Activated CD8-positive, alpha-beta memory T cell treated with anti-CD3 and anti-CD28 coated beads, Interleukin-2, amount 50 U/mL, for 4 hours (primary cell): ENCODE results near the gene TMEM179.

Source experiments
- DNase-seq: peaks from one replicate; pipeline ENCODE4 v3.0.0-alpha.2; 2020

Gene TMEM179

DNA sequence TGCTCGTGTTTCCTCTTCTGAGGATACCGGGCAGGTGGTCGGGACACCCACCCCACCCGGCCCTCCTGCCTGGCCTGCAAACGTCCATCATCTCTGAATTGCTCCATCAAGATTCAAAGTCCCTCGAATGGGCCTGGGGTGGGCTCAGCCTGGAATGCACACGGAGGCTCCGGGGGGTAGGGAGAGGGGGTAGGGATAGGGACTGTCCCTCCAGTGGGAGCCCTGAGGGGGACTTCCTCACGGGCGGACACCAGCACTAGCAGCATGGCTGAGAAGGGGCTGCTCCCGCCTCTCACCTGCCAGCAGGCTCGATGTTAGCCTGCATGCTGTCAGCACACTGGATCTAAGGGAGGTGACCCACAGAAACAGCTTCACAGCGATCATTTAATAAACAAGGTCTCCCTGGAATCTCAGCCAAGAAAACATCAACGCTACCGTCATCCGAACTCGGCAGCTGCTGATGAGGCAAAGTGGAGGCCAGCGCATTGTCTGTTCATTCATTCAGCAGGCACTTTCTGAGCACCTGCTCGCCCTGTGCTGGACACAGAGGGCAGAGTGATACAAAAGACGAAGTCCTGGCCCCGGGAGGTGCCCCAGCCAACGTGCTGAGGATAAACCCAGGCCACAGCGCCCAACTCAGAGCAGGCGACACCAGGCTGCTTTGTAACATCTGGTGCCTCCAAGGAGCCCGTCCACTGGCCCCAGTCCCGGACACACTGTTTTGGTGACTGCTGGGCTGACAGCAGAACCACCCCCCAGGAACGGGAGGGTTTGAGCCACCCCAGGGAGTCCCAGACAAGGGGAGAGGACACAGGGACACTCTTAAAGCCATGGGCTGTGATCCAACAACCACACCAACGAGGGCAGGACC, 6.3 kb downstream of the TMEM179 start:
- DNase-seq: peak; percentile 8

- DNase-seq: peak; percentile 6
Measured at GRCh38 chr14:104597576-104597975, 7.0 kb downstream of the TMEM179 start.

GRCh38 chr14:104596927-104597351, 7.6 kb downstream of the TMEM179 start:
- peak; percentile 9 for DNase-seq

- DNase-seq: no peak
Measured at GRCh38 chr14:104596451-104596918, 8.1 kb downstream of the TMEM179 start.

DNA sequence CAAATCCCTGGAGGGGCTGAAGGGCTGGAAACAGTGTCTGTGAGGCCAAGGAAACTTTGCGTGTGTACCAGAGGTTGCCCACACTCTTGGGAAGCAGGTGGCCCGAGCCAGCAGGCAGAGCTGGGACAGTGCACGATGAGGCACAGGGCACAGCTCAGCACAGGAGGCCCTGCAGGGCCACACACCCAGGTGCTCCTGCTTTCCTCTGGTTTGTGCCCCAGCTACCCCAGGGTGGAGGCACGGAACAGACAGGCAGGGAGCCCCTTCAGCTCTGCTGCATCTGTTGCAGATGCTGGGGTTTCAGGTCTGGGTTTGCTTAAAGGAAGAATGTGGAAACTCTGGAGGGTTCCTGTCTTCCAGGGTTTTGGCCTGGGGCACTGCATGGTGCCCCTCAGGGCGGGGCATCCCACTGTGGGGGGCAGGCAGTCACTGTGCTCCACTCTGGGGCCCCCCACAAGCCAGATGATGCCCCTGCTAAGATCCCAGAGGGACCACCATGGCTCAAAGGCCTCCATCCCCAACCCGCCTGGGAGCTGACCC, 8.6 kb downstream of the TMEM179 start:
- DNase-seq: no peak

- DNase-seq: no peak
Measured at GRCh38 chr14:104595116-104595675, 9.4 kb downstream of the TMEM179 start.

GRCh38 chr14:104594310-104595046, 10.1 kb downstream of the TMEM179 start:
- no peak for DNase-seq

DNA sequence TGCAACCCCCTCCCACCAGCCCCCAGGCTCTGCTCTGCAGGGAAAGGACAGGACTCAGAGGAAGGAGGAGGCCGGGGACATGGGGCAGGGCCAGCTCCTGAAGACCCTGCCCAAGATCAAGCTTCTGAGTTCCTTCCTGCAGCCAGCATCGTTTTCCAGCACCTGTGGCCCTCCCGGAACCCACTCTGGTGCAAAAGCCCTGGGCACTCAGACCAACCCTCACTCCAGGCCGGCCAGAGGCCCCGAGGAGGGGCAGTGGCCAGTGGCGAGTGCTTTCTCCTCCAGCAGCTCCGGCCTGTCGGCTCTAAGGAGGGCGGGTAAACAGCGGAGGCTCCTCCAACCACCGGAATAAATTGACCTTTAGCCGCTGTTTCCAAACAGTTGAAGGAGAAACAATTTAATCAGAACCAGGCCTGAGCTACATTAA, 10.8 kb downstream of the TMEM179 start:
- no peak for DNase-seq

- DNase-seq: no peak
Measured at GRCh38 chr14:104593241-104593701, 11.3 kb downstream of the TMEM179 start.

DNA sequence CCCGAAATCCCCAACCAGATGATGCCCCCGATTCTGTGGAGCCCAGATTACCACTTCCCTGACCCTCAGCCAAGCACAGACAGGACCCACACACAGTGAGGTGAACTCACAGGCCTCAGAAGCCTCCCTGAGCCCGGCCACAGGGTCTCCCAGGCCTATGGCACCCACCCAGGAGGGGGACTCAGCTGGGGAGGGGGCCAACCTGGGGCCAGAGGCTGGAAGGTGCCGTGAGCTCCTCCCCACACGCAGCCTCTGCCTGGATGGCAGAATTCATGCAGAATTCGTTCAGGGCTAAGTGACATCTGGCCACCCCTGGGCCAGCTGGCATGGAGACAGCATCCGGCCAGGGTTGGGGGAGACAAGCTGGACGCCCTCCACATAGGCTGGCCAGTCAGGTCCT, 11.8 kb downstream of the TMEM179 start:
- no peak for DNase-seq

DNA sequence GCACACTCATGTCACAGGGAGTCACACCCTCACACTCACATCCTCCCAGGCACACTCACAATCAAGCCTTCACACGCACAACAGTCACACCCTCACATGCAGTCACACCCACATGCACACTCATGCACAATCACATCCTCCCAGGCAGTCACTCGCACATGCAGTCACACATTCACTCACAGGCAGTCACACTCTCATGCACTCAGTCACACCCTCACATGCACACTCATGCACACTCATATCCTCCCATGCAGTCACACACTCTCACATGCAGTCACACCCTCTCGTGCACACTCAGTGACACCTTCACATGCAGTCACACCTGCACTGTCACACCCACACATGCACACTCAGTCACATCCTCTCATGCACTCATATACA, 12.3 kb downstream of the TMEM179 start:
- DNase-seq: no peak

- DNase-seq: no peak
Measured at GRCh38 chr14:104591506-104592291, 12.9 kb downstream of the TMEM179 start.

- DNase-seq: no peak
Measured at GRCh38 chr14:104591031-104591430, 13.5 kb downstream of the TMEM179 start.

DNA sequence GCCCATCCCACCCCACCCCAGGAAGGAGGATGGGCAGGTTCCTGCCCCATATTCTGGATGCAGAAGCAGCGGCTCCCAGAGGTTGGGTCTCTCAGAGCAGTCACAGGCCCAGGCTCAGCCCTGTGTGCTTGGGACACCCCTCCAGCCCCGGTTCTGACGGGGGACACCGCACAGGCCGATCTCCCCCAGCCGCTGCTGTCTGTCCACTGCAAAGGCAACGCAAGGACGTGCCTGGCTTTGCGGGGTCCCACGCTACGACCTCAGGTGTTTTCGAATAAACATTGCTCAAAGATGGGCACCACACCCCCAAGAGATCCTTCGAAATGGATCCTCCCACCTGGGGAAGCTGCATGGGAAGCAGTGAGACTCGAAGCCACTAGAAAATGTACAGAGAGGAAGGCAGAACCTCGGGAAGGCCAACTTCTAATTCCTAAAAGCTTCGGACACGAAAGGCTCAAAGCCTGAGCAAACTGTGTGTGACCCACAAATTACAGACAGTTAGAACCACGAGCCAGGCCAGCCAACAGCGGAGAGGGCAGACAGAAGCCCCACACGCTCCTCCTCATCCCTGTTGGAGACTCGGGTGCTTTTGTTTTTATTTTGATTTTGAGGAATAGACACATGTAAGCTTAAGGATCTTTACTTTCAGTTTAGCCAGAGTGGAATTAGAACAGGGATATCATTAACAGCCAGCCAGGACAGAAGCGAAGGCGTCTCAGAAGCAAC, 14.2 kb downstream of the TMEM179 start:
- DNase-seq: no peak

DNA sequence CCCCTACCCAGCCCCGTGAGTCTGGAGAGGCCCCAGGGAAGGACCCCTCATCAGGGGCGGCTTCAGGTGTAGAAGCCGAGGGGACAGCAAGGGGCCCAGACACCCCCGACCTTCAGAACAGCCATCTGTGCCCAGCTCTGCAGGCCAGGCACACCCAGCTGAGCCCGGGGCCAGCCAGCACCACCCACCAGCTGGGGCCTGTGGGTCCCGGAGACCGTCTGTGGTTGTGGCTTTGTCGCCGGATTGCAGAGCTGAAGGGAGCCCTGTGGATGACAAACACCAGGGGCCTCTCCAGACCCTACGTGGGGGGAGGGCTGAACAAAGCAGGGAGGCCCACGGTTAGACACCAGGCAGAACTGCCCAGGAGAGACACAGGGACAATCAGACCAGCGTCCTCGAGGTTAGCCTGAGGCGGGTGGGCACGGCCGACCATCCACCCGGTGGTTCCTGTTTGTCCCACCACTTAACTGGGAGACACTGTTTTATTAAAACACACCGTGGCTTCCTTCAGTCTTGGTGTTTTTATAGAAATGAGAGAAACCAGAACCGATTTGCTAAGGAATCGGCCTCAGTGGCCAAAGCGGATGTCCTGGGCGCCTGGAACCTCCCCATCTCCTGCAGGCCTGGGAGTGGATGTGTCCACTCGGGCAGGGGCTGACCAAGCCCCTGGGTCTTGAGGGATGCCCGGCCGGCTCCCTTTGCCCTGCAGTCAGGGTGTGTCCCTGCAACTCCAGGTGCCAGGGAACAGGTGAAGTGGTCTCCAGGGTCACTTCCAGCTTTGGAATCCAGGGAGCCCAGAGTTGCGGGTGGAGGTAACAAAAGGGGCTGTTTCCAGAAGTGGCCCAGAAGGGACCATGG, 15.0 kb downstream of the TMEM179 start:
- DNase-seq: no peak

DNA sequence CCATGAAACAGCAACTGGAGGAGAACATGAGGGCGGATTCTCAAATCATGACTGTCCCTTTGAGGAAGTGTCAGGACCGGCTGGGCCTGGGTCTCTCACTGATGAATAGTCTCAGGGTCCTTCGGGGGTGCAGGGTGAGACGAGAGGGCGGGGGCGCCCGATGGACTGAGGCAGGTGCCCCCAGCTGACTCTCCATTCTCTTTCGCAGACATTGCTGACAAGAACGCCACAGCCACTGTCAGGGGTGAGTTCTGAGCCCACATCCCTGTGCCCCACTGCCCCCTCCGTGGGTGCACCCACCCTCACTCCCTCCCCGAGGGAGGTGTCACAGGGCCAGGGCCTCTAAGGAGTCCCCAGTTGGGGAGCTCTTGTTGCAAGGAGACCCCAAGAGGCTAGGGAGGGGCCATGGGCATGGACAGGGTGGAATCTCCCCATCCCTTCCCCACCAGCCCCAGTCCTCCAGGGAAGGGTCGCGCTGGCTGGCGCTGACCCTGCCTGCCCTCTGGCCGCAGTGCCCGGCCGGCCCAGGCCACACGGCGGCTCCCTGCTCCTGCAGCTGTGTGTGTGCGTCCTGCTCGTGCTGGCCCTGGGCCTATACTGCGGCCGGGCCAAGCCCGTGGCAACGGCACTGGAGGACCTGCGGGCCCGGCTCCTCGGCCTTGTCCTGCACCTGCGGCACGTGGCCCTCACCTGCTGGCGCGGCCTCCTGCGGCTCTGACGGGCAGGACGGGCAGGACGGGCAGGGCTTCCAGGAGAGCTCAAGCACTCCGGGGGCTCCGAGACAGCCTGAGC, 16.3 kb downstream of the TMEM179 start:
- DNase-seq: no peak

DNA sequence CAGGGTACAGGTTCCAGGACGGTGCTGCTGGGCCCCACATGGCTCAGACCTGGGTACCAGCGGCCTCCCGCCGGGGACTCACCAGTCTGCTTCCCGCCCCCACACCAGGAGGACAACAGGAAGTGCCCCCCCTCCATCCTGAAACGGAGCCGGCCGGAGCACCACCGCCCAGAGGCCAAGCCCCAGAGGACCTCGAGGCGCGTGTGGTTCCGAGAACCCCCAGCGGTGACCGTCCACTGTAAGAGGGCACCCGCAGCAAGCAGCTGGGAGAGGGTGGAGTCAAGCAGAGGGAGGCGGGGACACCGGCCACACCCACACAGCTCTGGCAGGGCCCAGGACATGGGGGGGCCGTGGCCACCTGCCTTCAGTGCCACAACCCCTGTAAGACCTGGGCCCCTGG, 16.9 kb downstream of the TMEM179 start:
- DNase-seq: no peak

DNA sequence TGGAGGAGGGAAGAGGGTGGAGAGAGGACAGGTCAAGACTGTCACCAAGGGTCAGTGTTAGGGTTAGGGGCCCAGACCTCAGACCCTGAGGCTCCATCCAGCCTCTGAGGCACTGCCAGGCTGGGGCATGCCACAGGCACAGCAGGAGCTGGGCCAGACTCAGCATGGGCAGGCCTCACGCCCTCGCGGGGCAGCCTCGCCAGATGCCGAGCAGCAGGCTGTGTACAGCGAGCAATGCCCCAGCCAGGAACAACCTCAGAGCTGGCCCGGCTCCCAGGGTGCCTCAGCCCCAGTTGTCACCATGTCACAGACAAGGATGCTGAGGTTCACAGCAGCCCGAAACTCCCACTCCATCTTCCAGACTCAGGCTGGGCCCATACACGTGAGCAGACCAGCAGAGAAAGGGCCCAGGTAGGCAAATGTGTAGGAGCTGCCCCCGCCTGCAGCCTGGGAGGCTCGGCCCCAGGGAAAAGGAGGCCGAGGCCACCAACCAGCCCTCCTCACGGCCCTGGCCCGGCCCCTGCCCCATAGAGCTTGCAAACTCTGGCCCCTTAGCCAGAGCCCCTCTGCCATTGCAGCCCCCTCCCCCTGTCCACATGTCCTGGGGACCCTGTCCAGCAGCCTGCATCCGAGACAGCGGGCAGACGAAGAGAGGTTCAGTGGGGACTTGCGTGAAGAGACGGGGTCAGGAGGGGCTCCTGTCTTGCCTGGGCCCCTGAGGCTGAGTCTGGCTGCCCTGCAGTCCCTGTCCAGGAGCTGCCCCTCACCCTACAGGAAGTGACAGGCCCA, 17.5 kb downstream of the TMEM179 start:
- DNase-seq: no peak
